IgD-negative memory B cell (primary cell): ENCODE measurements around the gene RPA1. TPM values are rescaled to one million over a fixed set of nuclear protein-coding genes. Genes with fewer than 3 reads are reported as not detected.
"Not testable (repeated sequence)": the region's sequence is repeated elsewhere in the genome, so short reads cannot be mapped to it uniquely, and the experiment has no call there.

Experiments used
- H3K27ac Mint-ChIP-seq, 3 donors: one replicate each; pipeline ENCODE4 v1.8.0; 2020 to 2022; ENCODE audit warnings: mild to moderate bottlenecking in 3 of 3, mixed read lengths in 3 of 3, moderate library complexity in 1 of 3
- H3K27me3 Mint-ChIP-seq: one replicate; pipeline ENCODE4 v1.8.0; 2021; ENCODE audit warnings: mixed read lengths
- H3K36me3 Mint-ChIP-seq: one replicate; pipeline ENCODE4 v1.8.0; 2020; ENCODE audit warnings: mild to moderate bottlenecking, mixed read lengths
- H3K4me1 Mint-ChIP-seq, 3 donors: one replicate each; pipeline ENCODE4 v1.8.0; 2020 to 2022; ENCODE audit warnings: mixed read lengths in 3 of 3, mild to moderate bottlenecking in 1 of 3
- H3K4me3 Mint-ChIP-seq, 4 donors: one replicate each; pipeline ENCODE4 v1.8.0; 2020 to 2022; ENCODE audit warnings: mild to moderate bottlenecking in 4 of 4, mixed read lengths in 4 of 4, moderate library complexity in 3 of 4
- H3K9me3 Mint-ChIP-seq, 3 donors: one replicate each; pipeline ENCODE4 v1.8.0; 2020 to 2021; ENCODE audit warnings: mixed read lengths in 3 of 3, mild to moderate bottlenecking in 1 of 3
- polyA plus RNA-seq: library from polyadenylated mRNA; unstranded; fragments of 300-500 nt; fragmentation: Illumina TruSeq; gene quantifications from one replicate; pipeline ENCODE4 v1.2.3, GENCODE V29; 2021

RPA1 gene
- polyA plus RNA-seq, 1 donor from 2014 or later, result 57.7 TPM

- Mint-ChIP-seq H3K4me1 (peaks cover 4 to 7% (median 5%) of the 10 kb centered on the region in 3 donors), H3K27ac (peak overlapping the region in 2 of 3 donors; percentile 39 to 53), H3K9me3 (no peaks in the 10 kb centered on the region), H3K36me3 (peaks cover 5% of the 10 kb centered on the region), H3K27me3 (no peaks in the 10 kb centered on the region), H3K4me3 (no peak overlapping the region)
Measured at GRCh38 chr17:1852327-1852726, 22.5 kb downstream of the RPA1 start.

- no peaks in the 10 kb centered on the region for H3K27me3 Mint-ChIP-seq
- H3K27ac Mint-ChIP-seq, result no peak overlapping the region
- peaks cover 3 to 5% (median 4%) of the 10 kb centered on the region in 3 donors for H3K4me1 Mint-ChIP-seq
- no peak overlapping the region for H3K4me3 Mint-ChIP-seq
- peaks cover 5% of the 10 kb centered on the region for H3K36me3 Mint-ChIP-seq
- no peaks in the 10 kb centered on the region for H3K9me3 Mint-ChIP-seq
Measured at GRCh38 chr17:1853698-1854097, 23.9 kb downstream of the RPA1 start.

- H3K27ac Mint-ChIP-seq, H3K27me3 Mint-ChIP-seq, H3K9me3 Mint-ChIP-seq, H3K4me1 Mint-ChIP-seq, H3K36me3 Mint-ChIP-seq, H3K4me3 Mint-ChIP-seq: not testable (repeated sequence)
Measured at GRCh38 chr17:1856462-1856861, 26.7 kb downstream of the RPA1 start.

GRCh38 chr17:1860978-1861377 is 31.2 kb downstream of the RPA1 start:
- no peaks in the 10 kb centered on the region for H3K9me3 Mint-ChIP-seq
- peaks cover 0 to 3% (median 1%) of the 10 kb centered on the region in 3 donors for H3K4me1 Mint-ChIP-seq
- H3K4me3 Mint-ChIP-seq, result no peak overlapping the region
- no peaks in the 10 kb centered on the region for H3K27me3 Mint-ChIP-seq
- H3K36me3 Mint-ChIP-seq, result peaks cover 1% of the 10 kb centered on the region
- H3K27ac Mint-ChIP-seq, result peak overlapping the region in 1 of 3 donors; percentile 69

GRCh38 chr17:1861391-1862010 is 31.7 kb downstream of the RPA1 start:
- H3K9me3 Mint-ChIP-seq, result no peaks in the 10 kb centered on the region
- peak overlapping the region in 1 of 4 donors; percentile 32 for H3K4me3 Mint-ChIP-seq
- H3K36me3 Mint-ChIP-seq, result peaks cover 1% of the 10 kb centered on the region

GRCh38 chr17:1865252-1866037 is 35.6 kb downstream of the RPA1 start:
- H3K4me3 Mint-ChIP-seq, result no peak overlapping the region
- no peaks in the 10 kb centered on the region for H3K27me3 Mint-ChIP-seq
- H3K4me1 Mint-ChIP-seq, result peaks cover 0 to 3% (median 3%) of the 10 kb centered on the region in 3 donors
- H3K27ac Mint-ChIP-seq, result no peak overlapping the region
- H3K36me3 Mint-ChIP-seq, result no peaks in the 10 kb centered on the region
- H3K9me3 Mint-ChIP-seq, result no peaks in the 10 kb centered on the region

More at GRCh38 chr17:1861391-1862010, 31.7 kb downstream of the RPA1 start:
- Mint-ChIP-seq H3K27me3 (no peaks in the 10 kb centered on the region), H3K4me1 (peaks cover 0 to 3% (median 1%) of the 10 kb centered on the region in 3 donors), H3K27ac (peak overlapping the region in 1 of 3 donors; percentile 69)

- H3K9me3 Mint-ChIP-seq, result no peaks in the 10 kb centered on the region
Measured at GRCh38 chr17:1867307-1867706, 37.5 kb downstream of the RPA1 start.

GRCh38 chr17:1868090-1868489 is 38.3 kb downstream of the RPA1 start:
- H3K4me3 Mint-ChIP-seq, result no peak overlapping the region
- H3K27ac Mint-ChIP-seq, result no peak overlapping the region
- H3K9me3 Mint-ChIP-seq, result no peaks in the 10 kb centered on the region
- H3K36me3 Mint-ChIP-seq, result no peaks in the 10 kb centered on the region
- H3K27me3 Mint-ChIP-seq, result no peaks in the 10 kb centered on the region
- peaks cover 0 to 7% (median 1%) of the 10 kb centered on the region in 3 donors for H3K4me1 Mint-ChIP-seq

More at GRCh38 chr17:1867307-1867706, 37.5 kb downstream of the RPA1 start:
- Mint-ChIP-seq H3K27me3 (no peaks in the 10 kb centered on the region), H3K4me3 (no peak overlapping the region), H3K4me1 (peaks cover 0 to 5% (median 1%) of the 10 kb centered on the region in 3 donors), H3K27ac (no peak overlapping the region), H3K36me3 (no peaks in the 10 kb centered on the region)

- no peak overlapping the region for H3K4me3 Mint-ChIP-seq
- no peaks in the 10 kb centered on the region for H3K27me3 Mint-ChIP-seq
- H3K27ac Mint-ChIP-seq, result peak overlapping the region in 1 of 3 donors; percentile 50
- H3K9me3 Mint-ChIP-seq, result no peaks in the 10 kb centered on the region
- peaks cover 0 to 5% (median 0%) of the 10 kb centered on the region in 3 donors for H3K4me1 Mint-ChIP-seq
- no peaks in the 10 kb centered on the region for H3K36me3 Mint-ChIP-seq
Measured at GRCh38 chr17:1870592-1870991, 40.8 kb downstream of the RPA1 start.

- Mint-ChIP-seq H3K9me3 (no peaks in the 10 kb centered on the region), H3K27ac (peak overlapping the region in 1 of 3 donors; percentile 67), H3K4me1 (peaks cover 0 to 5% (median 0%) of the 10 kb centered on the region in 3 donors), H3K27me3 (no peaks in the 10 kb centered on the region), H3K36me3 (no peaks in the 10 kb centered on the region), H3K4me3 (no peak overlapping the region)
Measured at GRCh38 chr17:1871756-1872155, 42.0 kb downstream of the RPA1 start.

- no peaks in the 10 kb centered on the region for H3K9me3 Mint-ChIP-seq
- H3K27me3 Mint-ChIP-seq, result no peaks in the 10 kb centered on the region
- peaks cover 0 to 3% (median 0%) of the 10 kb centered on the region in 3 donors for H3K4me1 Mint-ChIP-seq
- no peaks in the 10 kb centered on the region for H3K36me3 Mint-ChIP-seq
- H3K4me3 Mint-ChIP-seq, result no peak overlapping the region
- no peak overlapping the region for H3K27ac Mint-ChIP-seq
Measured at GRCh38 chr17:1872254-1872653, 42.4 kb downstream of the RPA1 start.

GRCh38 chr17:1872976-1873375 is 43.2 kb downstream of the RPA1 start:
- no peaks in the 10 kb centered on the region for H3K9me3 Mint-ChIP-seq
- peaks cover 0 to 3% (median 0%) of the 10 kb centered on the region in 3 donors for H3K4me1 Mint-ChIP-seq
- peak overlapping the region in 1 of 3 donors; percentile 57 for H3K27ac Mint-ChIP-seq

GRCh38 chr17:1873418-1873817 is 43.6 kb downstream of the RPA1 start:
- Mint-ChIP-seq H3K4me1 (peaks cover 0 to 3% (median 0%) of the 10 kb centered on the region in 3 donors), H3K27me3 (no peaks in the 10 kb centered on the region), H3K36me3 (no peaks in the 10 kb centered on the region), H3K9me3 (no peaks in the 10 kb centered on the region), H3K27ac (peak overlapping the region in 1 of 3 donors; percentile 57), H3K4me3 (no peak overlapping the region)

More at GRCh38 chr17:1872976-1873375, 43.2 kb downstream of the RPA1 start:
- H3K27me3 Mint-ChIP-seq, result no peaks in the 10 kb centered on the region
- H3K36me3 Mint-ChIP-seq, result no peaks in the 10 kb centered on the region
- no peak overlapping the region for H3K4me3 Mint-ChIP-seq

GRCh38 chr17:1875597-1875996 is 45.8 kb downstream of the RPA1 start:
- no peak overlapping the region for H3K4me3 Mint-ChIP-seq
- H3K27ac Mint-ChIP-seq, result no peak overlapping the region
- no peaks in the 10 kb centered on the region for H3K27me3 Mint-ChIP-seq
- no peaks in the 10 kb centered on the region for H3K9me3 Mint-ChIP-seq
- peaks cover 3% of the 10 kb centered on the region for H3K36me3 Mint-ChIP-seq
- H3K4me1 Mint-ChIP-seq, result peaks cover 0 to 3% (median 0%) of the 10 kb centered on the region in 3 donors

- Mint-ChIP-seq H3K9me3 (no peaks in the 10 kb centered on the region), H3K36me3 (peaks cover 3% of the 10 kb centered on the region), H3K27ac (no peak overlapping the region), H3K27me3 (no peaks in the 10 kb centered on the region), H3K4me3 (no peak overlapping the region), H3K4me1 (no peaks in the 10 kb centered on the region)
Measured at GRCh38 chr17:1878419-1879121, 48.8 kb downstream of the RPA1 start.
